HAP-1 (cell line): ENCODE results near the gene SPIRE2.
"Not testable (repeated sequence)": the region's sequence is repeated elsewhere in the genome, so short reads cannot be mapped to it uniquely, and the experiment has no call there.

Source experiments
- DNase-seq, 2 experiments: peaks; one replicate each; pipeline ENCODE4 v3.0.0-alpha.2; 2016 to 2020; ENCODE audit warnings: low spot score in 2 of 2
- H3K27me3 ChIP-seq: fragments of 250-450 bp; sonication (Bioruptor Pico); 2 replicates; pipeline ENCODE4 v1.5.1; 2020; ENCODE audit warnings: low read depth, mild to moderate bottlenecking, moderate library complexity
- H3K36me3 ChIP-seq: fragments of 250-450 bp; sonication (Bioruptor Pico); replicated peaks from 2 replicates; pipeline ENCODE4 v1.5.1; 2020; ENCODE audit warnings: mild to moderate bottlenecking
- H3K4me1 ChIP-seq: fragments of 250-450 bp; sonication (Bioruptor Pico); 2 replicates; pipeline ENCODE4 v1.5.1; 2020; ENCODE audit warnings: mild to moderate bottlenecking
- H3K4me3 ChIP-seq: fragments of 250-450 bp; sonication (Bioruptor Pico); 2 replicates; pipeline ENCODE4 v1.5.1; 2020; ENCODE audit warnings: mild to moderate bottlenecking, moderate library complexity
- H3K9me3 ChIP-seq: fragments of 250-450 bp; sonication (Bioruptor Pico); 2 replicates; pipeline ENCODE4 v1.5.1; 2020; ENCODE audit warnings: mild to moderate bottlenecking, moderate library complexity
- in situ Hi-C: fragments of 300-500 bp; cut with MboI; formaldehyde crosslinking; loops from 3 replicates; pipeline ENCODE4 v1.14.3; 2020; ENCODE audit warnings: low sequenced_read_pairs, inconsistent platforms, mixed read lengths

The SPIRE2 gene

GRCh38 chr16:89795676-89796075, 32.6 kb upstream of the SPIRE2 start:
- no peaks in the 10 kb centered on the region for H3K4me1 ChIP-seq
- no peaks in the 10 kb centered on the region for H3K9me3 ChIP-seq
- H3K36me3 ChIP-seq = peaks cover 91% of the 10 kb centered on the region
- no peaks in the 10 kb centered on the region for H3K27me3 ChIP-seq
- no peak overlapping the region for H3K4me3 ChIP-seq
- DNase-seq = no peak
- in situ Hi-C loops = no loop called here

GRCh38 chr16:89796104-89796503, 32.2 kb upstream of the SPIRE2 start:
- peaks cover 89% of the 10 kb centered on the region for H3K36me3 ChIP-seq
- no peaks in the 10 kb centered on the region for H3K4me1 ChIP-seq
- no peaks in the 10 kb centered on the region for H3K27me3 ChIP-seq
- in situ Hi-C loops = no loop called here
- H3K4me3 ChIP-seq = no peak overlapping the region
- H3K9me3 ChIP-seq = no peaks in the 10 kb centered on the region
- no peak for DNase-seq

GRCh38 chr16:89798126-89798525, 30.1 kb upstream of the SPIRE2 start:
- Histone ChIP-seq H3K27me3 (no peaks in the 10 kb centered on the region), H3K36me3 (peaks cover 91% of the 10 kb centered on the region)
- no peak for DNase-seq

DNA sequence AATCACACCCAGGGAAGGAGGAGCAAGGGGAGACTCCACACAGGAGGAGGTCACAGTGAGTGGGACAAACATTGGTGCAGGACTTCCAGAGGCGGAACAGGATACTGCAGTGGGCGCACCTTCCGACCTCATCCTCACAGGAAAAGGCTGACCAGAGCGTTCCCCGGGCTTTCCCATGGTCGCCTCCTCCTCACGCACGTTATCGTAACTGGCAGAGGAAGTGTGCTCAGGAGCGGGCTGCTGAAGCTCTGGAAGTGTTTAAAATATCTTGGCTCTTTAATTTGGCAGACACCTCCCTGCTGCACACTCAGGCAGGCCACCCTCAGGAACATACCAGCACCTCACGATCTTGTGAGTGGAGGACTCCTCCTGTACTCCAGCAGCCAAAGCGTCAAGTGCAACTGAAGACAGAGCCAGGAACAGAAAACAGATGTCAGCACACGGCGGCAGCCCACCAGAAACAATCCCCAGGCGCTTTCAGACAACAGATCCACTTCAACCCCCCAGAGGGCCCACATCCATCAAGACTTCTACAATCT, 29.4 kb upstream of the SPIRE2 start:
- DNase-seq = no peak
- Histone ChIP-seq H3K4me3 (no peak overlapping the region), H3K9me3 (no peaks in the 10 kb centered on the region), H3K27me3 (no peaks in the 10 kb centered on the region), H3K36me3 (peaks cover 93% of the 10 kb centered on the region), H3K4me1 (no peaks in the 10 kb centered on the region)
- in situ Hi-C loops = no loop called here

More at GRCh38 chr16:89798126-89798525, 30.1 kb upstream of the SPIRE2 start:
- H3K9me3 ChIP-seq = no peaks in the 10 kb centered on the region
- no peaks in the 10 kb centered on the region for H3K4me1 ChIP-seq
- in situ Hi-C loops = no loop called here
- no peak overlapping the region for H3K4me3 ChIP-seq

DNA sequence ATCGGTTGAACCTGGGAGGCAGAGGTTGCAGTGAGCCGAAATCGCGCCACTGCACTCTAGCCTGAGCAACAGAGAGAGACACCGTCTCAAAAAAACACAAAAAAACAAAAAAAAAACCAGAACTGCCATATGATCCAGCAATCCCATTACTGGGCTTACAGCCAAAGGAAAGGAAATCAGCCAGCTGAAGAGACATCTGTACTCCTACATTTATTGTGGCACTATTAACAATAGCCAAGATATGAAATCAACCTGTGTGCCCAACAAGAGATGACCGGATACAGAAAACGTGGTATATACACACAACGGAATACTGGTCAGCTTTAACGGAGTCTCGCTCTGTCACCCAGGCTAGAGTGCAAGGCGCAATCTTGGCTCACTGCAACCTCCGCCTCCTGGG, 26.5 kb upstream of the SPIRE2 start:
- no peak overlapping the region for H3K4me3 ChIP-seq
- H3K4me1 ChIP-seq = no peaks in the 10 kb centered on the region
- H3K9me3 ChIP-seq = no peaks in the 10 kb centered on the region
- no peak for DNase-seq
- peaks cover 90% of the 10 kb centered on the region for H3K36me3 ChIP-seq
- no peaks in the 10 kb centered on the region for H3K27me3 ChIP-seq
- in situ Hi-C loops = no loop called here

GRCh38 chr16:89805136-89805905, 23.0 kb upstream of the SPIRE2 start:
- DNase-seq = no peak
- in situ Hi-C loops = no loop called here
- Histone ChIP-seq H3K4me1 (no peaks in the 10 kb centered on the region), H3K36me3 (peaks cover 85% of the 10 kb centered on the region), H3K9me3 (no peaks in the 10 kb centered on the region), H3K27me3 (no peaks in the 10 kb centered on the region), H3K4me3 (no peak overlapping the region)

GRCh38 chr16:89806589-89807193, 21.6 kb upstream of the SPIRE2 start:
- in situ Hi-C loops, H3K4me1 ChIP-seq, H3K27me3 ChIP-seq, H3K9me3 ChIP-seq, H3K4me3 ChIP-seq: not testable (repeated sequence)
- peak in 1 of 2 experiments; percentile 23 for DNase-seq
- peaks cover 89% of the 10 kb centered on the region for H3K36me3 ChIP-seq

GRCh38 chr16:89808475-89808874, 19.8 kb upstream of the SPIRE2 start:
- Histone ChIP-seq H3K36me3 (peaks cover 85% of the 10 kb centered on the region), H3K27me3 (no peaks in the 10 kb centered on the region), H3K9me3 (no peaks in the 10 kb centered on the region), H3K4me3 (no peak overlapping the region), H3K4me1 (no peaks in the 10 kb centered on the region)
- in situ Hi-C loops = no loop called here
- DNase-seq = no peak

DNA sequence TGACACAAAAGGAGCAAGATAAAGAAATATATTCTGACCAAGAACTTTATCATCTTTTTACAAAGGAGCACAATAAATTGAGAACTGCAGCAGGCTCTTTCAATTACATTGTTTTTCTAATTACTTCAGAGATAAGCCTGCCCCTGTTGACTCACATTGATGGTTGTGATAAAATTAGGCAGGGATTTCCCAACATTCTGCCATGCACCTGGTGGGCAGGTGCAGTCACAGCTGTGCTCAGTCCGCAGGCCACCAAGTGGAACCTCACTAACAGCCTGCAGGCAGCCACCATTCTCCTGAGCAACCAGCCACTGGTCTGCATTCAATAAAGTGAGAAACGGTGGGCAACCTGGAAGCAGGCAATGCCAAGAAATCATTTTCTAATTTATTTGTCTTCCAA, 17.0 kb upstream of the SPIRE2 start:
- no peak for DNase-seq
- H3K27me3 ChIP-seq = no peaks in the 10 kb centered on the region
- H3K36me3 ChIP-seq = peaks cover 74% of the 10 kb centered on the region
- H3K9me3 ChIP-seq = no peaks in the 10 kb centered on the region
- in situ Hi-C loops = no loop called here
- peaks cover 10% of the 10 kb centered on the region for H3K4me1 ChIP-seq
- no peak overlapping the region for H3K4me3 ChIP-seq

DNA sequence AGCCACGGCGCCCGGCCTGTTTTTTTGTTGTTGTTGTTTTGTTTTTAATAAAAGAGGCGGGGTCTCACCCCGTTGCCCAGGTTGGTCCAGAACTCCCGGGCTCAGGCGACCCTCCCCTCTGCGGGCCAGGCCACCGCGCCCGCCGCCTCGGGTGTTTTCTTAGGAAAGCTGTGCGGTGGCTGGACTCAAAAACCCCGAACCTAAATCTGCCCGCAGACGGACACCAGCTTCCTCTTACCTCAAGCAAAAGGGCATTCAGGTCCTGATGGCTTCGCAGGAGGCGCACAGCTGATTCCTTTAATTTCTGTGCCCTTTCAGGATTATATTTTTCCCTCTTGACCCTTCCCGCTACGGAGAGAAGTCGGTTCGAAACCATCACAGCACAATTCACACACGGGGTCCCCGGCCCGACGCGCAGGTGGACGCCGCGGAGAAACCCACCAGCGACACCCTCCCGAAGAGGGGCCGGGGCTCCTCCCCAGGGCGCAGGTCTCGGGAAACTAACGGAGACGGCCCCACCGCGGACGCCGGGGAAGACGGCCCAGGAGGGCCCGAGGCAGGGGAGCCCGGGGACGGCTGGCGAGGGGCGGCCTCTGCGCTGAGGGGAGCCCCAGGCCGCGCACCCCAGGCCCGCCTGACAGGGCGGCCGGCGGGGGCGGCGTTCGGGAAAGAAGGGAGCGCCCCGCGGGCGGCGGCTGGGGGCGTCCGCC, 12.5 kb upstream of the SPIRE2 start:
- H3K27me3 ChIP-seq = no peaks in the 10 kb centered on the region
- peaks cover 9% of the 10 kb centered on the region for H3K9me3 ChIP-seq
- H3K4me3 ChIP-seq = peak overlapping the region; percentile 67
- in situ Hi-C loops = no loop called here
- H3K36me3 ChIP-seq = peaks cover 38% of the 10 kb centered on the region
- peak in 1 of 2 experiments; percentile 33 for DNase-seq
- peaks cover 10% of the 10 kb centered on the region for H3K4me1 ChIP-seq

- Histone ChIP-seq H3K4me1 (peaks cover 16% of the 10 kb centered on the region), H3K36me3 (peaks cover 11% of the 10 kb centered on the region)
- H3K9me3 ChIP-seq, H3K4me3 ChIP-seq, in situ Hi-C loops, H3K27me3 ChIP-seq, DNase-seq: not testable (repeated sequence)
Observed at GRCh38 chr16:89818851-89819403, 9.3 kb upstream of the SPIRE2 start.

DNA sequence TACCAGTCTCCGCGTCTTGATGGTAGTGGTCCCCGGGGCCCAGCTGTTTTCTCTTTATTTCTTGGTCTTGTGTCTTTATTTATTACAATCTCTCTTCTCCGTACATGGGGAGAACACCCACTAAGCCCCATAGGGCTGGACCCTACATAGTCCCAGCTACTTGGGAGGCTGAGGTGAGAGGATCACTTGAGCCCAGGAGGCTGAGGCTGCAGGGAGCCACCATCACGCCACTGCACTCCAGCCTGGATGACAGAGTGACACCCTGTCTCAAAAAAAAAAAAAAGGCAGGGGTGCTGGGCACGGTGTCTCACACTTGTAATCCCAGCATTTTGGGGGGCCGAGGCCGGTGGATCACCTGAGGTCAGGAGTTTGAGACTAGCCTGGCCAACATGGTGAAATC, 8.8 kb upstream of the SPIRE2 start:
- H3K36me3 ChIP-seq, H3K4me3 ChIP-seq, H3K27me3 ChIP-seq, in situ Hi-C loops, H3K9me3 ChIP-seq, DNase-seq: not testable (repeated sequence)
- peaks cover 12% of the 10 kb centered on the region for H3K4me1 ChIP-seq

DNA sequence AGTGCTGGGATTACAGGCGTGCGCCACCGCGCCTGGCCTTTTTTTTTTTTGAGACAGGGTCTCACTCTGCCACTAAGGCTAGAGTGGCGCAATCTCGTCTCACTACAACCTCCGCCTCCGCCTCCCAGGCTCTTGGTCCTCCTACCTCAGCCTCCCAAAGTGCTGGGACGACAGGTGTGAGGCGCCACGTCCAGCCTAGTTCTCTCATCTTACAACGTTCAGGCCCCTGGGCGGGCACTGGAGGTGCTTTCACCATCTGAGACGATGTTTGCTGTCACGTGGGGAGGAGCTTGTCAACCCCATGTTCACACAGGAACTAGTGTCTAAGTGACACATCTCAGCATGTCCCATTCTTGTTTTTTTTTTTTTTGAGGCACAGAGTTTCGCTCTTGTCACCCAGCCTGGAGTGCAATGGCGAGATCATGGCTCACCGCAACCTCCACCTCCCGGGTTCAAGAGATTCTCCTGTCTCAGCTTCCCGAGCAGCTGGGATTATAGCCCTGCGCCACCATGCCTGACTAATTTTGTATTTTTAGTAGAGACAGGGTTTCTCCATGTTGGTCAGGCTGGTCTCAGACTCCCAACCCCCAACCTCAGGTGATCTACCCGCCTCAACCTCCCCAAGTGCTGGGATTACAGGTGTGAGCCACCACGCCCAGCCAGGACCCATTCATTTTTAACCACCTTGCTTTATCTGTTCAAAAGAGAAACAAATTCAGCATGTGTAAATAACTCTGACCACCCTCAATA, 6.7 kb upstream of the SPIRE2 start:
- DNase-seq = no peak
- Histone ChIP-seq H3K4me1 (peaks cover 9% of the 10 kb centered on the region), H3K9me3 (peaks cover 9% of the 10 kb centered on the region), H3K27me3 (no peaks in the 10 kb centered on the region), H3K36me3 (no peaks in the 10 kb centered on the region), H3K4me3 (no peak overlapping the region)
- in situ Hi-C loops = no loop called here
